ENCODE results near the gene FBXL20. TPM values are rescaled to one million over a fixed set of nuclear protein-coding genes. Genes with fewer than 3 reads are reported as not detected.
"Not testable (repeated sequence)": the region's sequence is repeated elsewhere in the genome, so short reads cannot be mapped to it uniquely, and the experiment has no call there.

The FBXL20 gene
- 10 to 100 TPM; 11.4 to 21.4 TPM for total RNA-seq
- long read RNA-seq, partial matches to known transcripts: 0 of 2 reads
- long read RNA-seq, other reads (novel, unspliced or antisense): 2 of 2 reads

DNA sequence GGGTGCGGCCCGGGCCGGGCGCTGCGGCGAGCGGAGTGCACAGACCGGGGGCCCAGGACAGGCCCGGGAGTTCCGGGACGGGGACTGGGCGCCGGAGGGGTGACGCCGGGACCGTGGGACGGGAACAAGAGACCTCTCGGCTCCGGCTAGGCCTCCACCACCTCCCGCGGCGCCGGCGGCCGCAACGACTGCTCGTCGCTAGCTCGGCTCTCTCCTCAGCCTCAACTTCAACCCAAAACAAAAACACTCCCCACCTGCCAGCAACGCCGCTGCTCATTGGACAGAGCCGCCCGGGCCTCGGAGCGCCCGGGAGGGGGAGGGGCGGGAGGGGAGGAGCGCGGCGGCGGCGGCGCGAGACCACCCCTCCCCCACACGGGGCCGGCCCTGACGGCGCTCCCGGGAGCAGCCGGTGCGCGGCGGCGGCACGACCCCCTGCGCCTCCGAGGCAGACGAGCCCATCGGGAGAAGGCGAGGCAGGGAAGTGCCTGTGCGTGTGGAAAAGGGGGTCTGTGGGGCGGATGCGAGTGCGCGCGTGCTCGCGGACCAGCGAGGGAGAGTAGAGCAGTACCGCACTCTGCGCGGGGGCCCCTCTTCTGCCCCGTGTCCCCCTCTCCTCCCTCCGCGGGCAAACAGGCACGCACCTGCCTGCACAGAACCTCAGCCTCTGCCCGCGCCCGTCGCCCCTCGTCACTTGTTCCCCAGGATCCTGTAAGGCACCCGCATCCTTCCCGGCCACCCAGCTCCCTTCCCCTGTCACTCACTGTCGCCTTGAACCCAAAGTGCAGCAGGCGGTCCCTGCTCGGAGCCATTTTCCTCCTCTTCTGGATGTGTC is at the start of gene FBXL20:
TSS of gene FBXL20 (minus strand) at position 215 of the 832 bp plus-strand sequence. CDS start 224 bp downstream, outside the sequence.
- DNase-seq (peak; percentile 94 to 95), ATAC-seq (peak; percentile 85)
- intact Hi-C loops (cut with DNase I, micrococcal nuclease): no loop called here

DNA sequence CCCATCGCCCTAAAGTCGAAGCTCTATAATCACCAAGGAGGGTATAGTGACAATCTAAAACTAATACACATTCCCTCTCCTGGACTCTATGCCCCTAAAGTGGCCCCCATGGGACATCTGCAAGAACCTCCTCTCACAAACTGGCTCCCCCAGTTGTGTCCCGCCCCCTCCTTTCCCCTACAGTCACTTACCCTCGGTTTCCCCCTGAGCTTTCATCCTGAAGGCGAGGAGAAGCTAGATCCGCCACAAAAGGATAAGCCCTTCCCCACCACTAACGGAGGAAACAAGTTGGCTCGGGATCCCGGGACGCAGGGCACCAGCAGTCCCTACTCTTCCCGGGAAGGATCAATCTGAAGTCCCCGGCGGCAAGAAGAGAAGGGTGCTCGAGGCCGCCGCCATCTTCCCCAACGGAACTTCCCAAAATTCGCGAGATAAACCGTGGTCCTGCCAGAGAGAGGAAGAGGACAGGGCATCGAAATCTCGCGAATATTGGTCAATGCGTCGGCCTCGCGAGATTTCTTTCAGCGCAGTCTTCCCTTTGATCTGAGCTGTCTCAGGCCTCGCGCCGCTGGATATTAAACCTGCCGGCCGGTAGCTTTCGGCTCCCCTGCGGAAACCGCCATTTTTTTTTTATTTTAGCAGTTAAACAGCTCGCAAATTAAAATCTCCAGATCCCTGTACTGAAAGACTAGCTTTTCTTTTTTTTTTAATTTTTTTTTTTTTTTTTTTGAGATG is 49.6 kb upstream of the FBXL20 start, which contains the start of gene MED1:
TSS of gene MED1 (minus strand) at position 417 of the 735 bp plus-strand sequence. CDS start at position 216, 201 bp downstream.
- DNase-seq (peak; percentile 93 to 95), ATAC-seq (peak; percentile 99)
- intact Hi-C loops (cut with DNase I, micrococcal nuclease): no loop called here

DNA sequence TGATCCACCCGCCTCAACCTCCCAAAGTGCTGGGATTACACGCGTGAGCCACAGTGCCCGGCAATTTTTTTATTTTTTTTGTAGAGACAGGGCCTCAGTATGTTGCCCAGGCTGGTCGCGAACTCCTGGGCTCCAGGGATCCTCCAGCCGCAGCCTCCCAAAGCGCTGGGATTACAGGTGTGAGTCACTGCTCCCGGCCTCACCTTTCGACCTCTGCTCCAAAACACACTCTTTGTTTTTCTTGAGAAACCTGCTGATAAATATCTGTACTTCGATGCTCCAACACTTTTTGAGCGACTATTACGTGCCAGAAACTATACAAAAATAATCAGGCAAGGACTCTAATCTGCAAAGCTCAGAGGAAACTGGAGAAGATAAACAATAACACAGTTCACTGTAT is 48.6 kb upstream of the FBXL20 start:
- ATAC-seq (no peak), DNase-seq (no peak)
- intact Hi-C loops (cut with DNase I, micrococcal nuclease): no loop called here

DNA sequence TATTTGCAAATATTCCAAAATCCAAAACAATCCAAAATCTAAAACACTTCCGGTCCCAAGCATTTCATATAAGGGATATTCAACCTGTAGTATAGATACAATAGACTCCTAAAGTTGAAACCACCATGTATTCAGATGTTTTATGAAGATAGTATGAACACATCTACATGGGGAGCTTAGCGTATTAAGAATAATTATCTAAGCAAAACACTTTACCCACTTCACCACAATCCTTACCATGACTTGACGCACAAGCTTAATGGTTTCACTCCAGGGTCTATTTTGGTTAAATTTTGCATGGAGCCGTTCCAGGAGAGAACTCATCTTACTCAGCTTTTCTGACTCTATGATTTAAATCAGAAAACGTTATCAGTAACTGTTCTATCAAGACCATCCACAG is 46.1 kb upstream of the FBXL20 start:
- intact Hi-C loops (cut with DNase I, micrococcal nuclease): no loop called here

DNA sequence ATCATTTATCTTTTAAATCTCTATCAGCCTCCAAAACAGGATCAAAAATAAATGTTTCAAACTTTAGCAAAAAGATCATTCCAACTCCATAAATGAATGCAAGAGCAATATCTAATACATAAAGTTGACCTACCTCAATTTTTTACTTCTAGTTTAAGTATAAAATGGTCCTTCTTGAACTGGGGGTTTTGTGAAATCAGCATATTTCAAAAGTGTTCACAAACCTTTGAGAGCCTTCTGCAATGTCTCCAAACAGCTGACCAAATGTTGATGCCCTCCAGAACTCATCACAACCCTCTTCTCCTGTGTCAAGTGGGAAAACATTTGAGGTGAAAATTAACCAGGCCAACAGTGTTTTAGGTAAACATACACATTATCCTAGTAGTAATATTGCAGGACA is 41.9 kb upstream of the FBXL20 start:
- DNase-seq (no peak), ATAC-seq (no peak)
- intact Hi-C loops (cut with DNase I, micrococcal nuclease): no loop called here

More for the DNA sequence above, 46.1 kb upstream of the FBXL20 start:
- no peak for ATAC-seq
- no peak for DNase-seq

DNA sequence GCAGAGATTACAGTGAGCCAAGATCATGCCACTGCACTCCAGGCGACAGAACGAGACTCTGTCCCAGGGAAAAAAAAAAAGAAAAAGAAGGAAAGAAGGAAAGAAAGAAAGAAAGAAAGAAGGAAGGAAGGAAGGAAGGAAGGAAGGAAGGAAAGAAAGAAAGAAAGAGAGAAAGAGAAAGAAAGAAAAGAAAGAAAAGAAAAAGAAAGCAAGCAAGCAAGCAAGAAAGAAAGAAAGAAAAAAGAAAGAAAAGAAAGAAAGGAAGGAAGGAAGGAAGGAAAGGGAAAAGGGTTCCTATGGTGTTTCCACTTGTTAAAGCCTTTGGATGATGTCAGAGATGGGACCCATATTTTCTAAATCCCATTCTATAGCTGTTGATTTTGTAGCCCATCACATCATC is 38.4 kb upstream of the FBXL20 start:
- DNase-seq; intact Hi-C loops (cut with DNase I, micrococcal nuclease); ATAC-seq: not testable (repeated sequence)

GRCh38 chr17:39429600-39429999 is 28.2 kb upstream of the FBXL20 start:
- ATAC-seq: no peak
- intact Hi-C loops (cut with DNase I, micrococcal nuclease): no loop called here
- DNase-seq: no peak

DNA sequence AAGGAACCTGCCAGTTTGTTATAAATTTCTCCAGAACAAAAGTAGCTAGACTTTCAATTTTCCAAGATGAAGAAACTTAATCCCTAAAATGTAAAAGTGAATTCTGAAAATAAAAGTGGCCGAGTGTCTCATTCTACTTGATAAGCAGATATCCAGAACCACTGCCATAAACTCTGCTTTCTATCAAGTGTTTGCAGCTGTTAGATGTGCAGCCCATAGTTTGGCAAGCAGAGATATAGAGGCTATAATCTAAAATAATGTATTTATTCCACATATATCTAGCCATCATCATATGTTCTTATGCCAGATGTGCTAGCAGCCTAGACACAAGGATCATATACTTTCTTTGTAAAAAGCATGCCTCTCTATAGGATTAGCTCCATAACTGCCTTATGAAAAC is 14.7 kb upstream of the FBXL20 start:
- DNase-seq: no peak
- no peak for ATAC-seq
- intact Hi-C loops (cut with DNase I, micrococcal nuclease): no loop called here

DNA sequence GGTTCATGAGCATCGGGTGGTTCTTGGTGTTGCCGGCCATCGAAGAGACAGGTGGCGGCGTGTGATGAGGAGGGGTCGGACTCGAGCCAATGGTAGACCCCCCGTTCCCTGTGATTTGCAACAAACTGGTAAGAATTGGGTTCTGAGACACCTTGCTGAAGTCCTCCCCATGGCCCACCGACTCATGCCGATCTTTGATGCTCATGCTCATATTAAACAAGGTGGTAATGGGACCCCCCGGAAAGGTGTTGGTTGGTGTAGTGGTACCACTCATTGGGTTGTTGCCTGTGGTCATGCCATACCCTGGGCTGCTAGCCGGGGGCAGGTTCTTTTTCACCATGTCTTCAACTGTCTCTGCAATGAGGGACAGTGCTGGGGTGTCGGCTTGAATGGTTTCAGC is 8.9 kb upstream of the FBXL20 start:
- ATAC-seq (no peak), DNase-seq (no peak)
- intact Hi-C loops (cut with DNase I, micrococcal nuclease): no loop called here

GRCh38 chr17:39408360-39408759 is 6.9 kb upstream of the FBXL20 start:
- ATAC-seq (no peak), DNase-seq (no peak)
- intact Hi-C loops (cut with DNase I, micrococcal nuclease): no loop called here

GRCh38 chr17:39406951-39407350 is 5.5 kb upstream of the FBXL20 start:
- ATAC-seq (no peak), DNase-seq (no peak)
- intact Hi-C loops (cut with DNase I, micrococcal nuclease): no loop called here

- peak; percentile 29 for ATAC-seq
- DNase-seq: no peak
- intact Hi-C loops (cut with DNase I, micrococcal nuclease): no loop called here
Measured at GRCh38 chr17:39405436-39405835, 4.0 kb upstream of the FBXL20 start.

DNA sequence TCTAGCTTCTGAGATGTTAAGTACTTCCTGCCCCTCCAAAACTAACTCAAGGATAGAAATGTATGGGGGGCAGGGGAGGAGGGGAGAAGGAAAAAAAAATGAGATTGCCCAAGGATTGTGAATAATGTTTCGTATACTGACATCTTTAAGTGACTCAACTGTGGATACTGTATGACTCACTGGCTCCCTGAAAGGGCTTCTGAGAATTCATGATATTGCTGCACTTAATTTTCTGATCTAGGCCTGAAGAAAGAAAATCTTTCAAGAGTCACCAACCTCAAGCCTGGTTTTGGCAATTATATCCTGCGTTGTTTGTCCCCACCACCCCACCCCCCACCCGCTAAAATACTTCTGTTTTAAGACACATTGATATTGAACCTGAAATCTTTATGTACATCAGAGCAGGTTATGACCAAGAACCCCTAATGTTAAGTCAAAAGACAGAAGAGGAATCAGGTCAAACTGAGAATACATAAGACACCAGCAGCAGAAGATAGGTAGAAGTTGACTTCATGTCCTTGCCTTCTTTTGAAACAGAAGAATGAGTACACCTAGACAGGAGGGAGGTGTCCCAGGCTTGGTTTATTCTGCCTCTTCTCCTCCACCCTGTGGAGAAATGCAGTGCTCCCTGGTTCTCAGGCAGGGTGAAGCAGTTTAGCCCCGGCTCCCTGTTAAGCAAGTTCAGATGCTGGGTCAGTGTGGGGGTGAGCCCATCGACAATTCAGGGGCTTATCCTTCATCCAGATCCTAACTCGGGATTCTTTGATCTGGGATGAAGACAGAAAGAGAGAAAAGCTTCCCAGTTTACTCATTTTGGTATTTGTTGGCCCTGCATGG is 3.3 kb upstream of the FBXL20 start:
- ATAC-seq: no peak
- intact Hi-C loops (cut with DNase I, micrococcal nuclease): no loop called here
- DNase-seq: no peak

DNA sequence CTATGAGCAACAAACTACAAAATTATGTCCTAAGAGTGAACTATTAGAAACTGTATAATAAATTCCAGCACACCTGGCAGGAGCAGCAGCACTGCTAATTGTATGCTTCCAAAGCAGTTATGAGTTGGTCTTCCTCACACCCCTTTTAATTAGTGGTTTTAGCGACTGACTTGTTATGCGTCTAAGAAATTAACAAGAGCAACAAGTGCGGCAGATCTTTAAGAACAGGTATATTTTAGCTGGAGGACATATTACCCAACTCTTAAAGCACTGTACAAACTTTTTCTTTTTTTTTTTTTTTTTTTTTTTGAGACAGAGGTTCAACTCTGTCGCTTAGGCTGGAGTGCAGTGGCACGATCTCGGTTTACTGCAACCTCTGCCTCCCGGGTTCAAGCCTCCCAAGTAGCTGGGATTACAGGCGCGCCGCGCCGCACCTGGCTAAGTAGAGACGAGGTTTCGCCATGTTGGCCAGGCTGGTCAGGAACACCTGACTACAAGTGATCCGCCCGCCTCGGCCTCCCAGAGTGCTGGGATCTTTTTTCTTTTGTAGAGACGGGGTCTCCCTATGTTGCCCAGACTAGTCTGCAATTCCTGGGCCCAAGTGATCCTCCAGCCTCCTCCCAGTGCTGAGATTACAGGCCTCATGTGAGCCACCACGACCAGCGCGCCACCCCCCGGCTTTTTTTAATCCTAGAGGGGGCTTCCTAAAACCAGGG is 1.6 kb upstream of the FBXL20 start:
- intact Hi-C loops (cut with DNase I, micrococcal nuclease): no loop called here
- ATAC-seq (no peak), DNase-seq (peak in 1 of 2 donors; percentile 10)

GRCh38 chr17:39402244-39402889 is 941 bp upstream of the FBXL20 start:
- ATAC-seq (peak; percentile 79), DNase-seq (peak; percentile 92 to 95)
- intact Hi-C loops (cut with DNase I, micrococcal nuclease): no loop called here

- intact Hi-C loops (cut with DNase I, micrococcal nuclease): no loop called here
- DNase-seq (peak in 1 of 2 donors; percentile 30), ATAC-seq (peak; percentile 16)
Measured at GRCh38 chr17:39400547-39401411, 647 bp downstream of the FBXL20 start.

- DNase-seq: no peak
- ATAC-seq: no peak
- intact Hi-C loops (cut with DNase I, micrococcal nuclease): no loop called here
Measured at GRCh38 chr17:39399791-39400190, 1.6 kb downstream of the FBXL20 start.
